Stimulated activated CD8-positive, alpha-beta memory T cell treated with anti-CD3 and anti-CD28 coated beads, Interleukin-15, amount 100 ng/mL, for 4 hours (primary cell): ENCODE results near the gene CTLA4.

ENCODE experiments used
- DNase-seq, 2 donors: peaks; one replicate each; pipeline ENCODE4 v3.0.0-alpha.2; 2020; ENCODE audit warnings: low read depth in 2 of 2

The CTLA4 gene

GRCh38 chr2:203867561-203868200 is at the start of gene CTLA4:
Gene CTLA4, plus strand, starts transcription at chr2:203867771. Its CDS starts 172 bp downstream, at chr2:203867943.
- DNase-seq, result no peak

- no peak for DNase-seq
These were observed 48.9 kb upstream of the CTLA4 start for GRCh38 chr2:203818656-203819055.

- DNase-seq, result no peak
These were observed 48.0 kb upstream of the CTLA4 start for GRCh38 chr2:203819434-203820133.

GRCh38 chr2:203820969-203821368 is 46.6 kb upstream of the CTLA4 start:
- DNase-seq, result no peak

GRCh38 chr2:203822240-203822639 is 45.3 kb upstream of the CTLA4 start:
- no peak for DNase-seq

GRCh38 chr2:203823173-203823572 is 44.4 kb upstream of the CTLA4 start:
- DNase-seq, result no peak

GRCh38 chr2:203824057-203824456 is 43.5 kb upstream of the CTLA4 start:
- no peak for DNase-seq

GRCh38 chr2:203824603-203825002 is 43.0 kb upstream of the CTLA4 start:
- DNase-seq, result no peak

GRCh38 chr2:203826704-203827103 is 40.9 kb upstream of the CTLA4 start:
- DNase-seq, result no peak

GRCh38 chr2:203830304-203831055 is 37.1 kb upstream of the CTLA4 start:
- no peak for DNase-seq

- DNase-seq, result no peak
These were observed 32.2 kb upstream of the CTLA4 start for GRCh38 chr2:203835420-203835819.

- no peak for DNase-seq
These were observed 31.4 kb upstream of the CTLA4 start for GRCh38 chr2:203835892-203836800.

- no peak for DNase-seq
These were observed 26.8 kb upstream of the CTLA4 start for GRCh38 chr2:203840655-203841205.

GRCh38 chr2:203841654-203842053 is 25.9 kb upstream of the CTLA4 start:
- no peak for DNase-seq

- DNase-seq, result no peak
These were observed 25.2 kb upstream of the CTLA4 start for GRCh38 chr2:203842373-203842772.

GRCh38 chr2:203846490-203847105 is 21.0 kb upstream of the CTLA4 start:
- DNase-seq, result no peak

GRCh38 chr2:203849010-203849409 is 18.6 kb upstream of the CTLA4 start:
- DNase-seq, result no peak

GRCh38 chr2:203852760-203853159 is 14.8 kb upstream of the CTLA4 start:
- no peak for DNase-seq

GRCh38 chr2:203853271-203853670 is 14.3 kb upstream of the CTLA4 start:
- no peak for DNase-seq

GRCh38 chr2:203853722-203854121 is 13.8 kb upstream of the CTLA4 start:
- DNase-seq, result no peak

- no peak for DNase-seq
These were observed 12.3 kb upstream of the CTLA4 start for GRCh38 chr2:203855274-203855673.
